ENCODE data around the gene CYB5D1.

CYB5D1 gene

GRCh38 chr17:7882068-7882467, 24.3 kb downstream of the CYB5D1 start:
- TF ChIP-seq, protein P1, sequence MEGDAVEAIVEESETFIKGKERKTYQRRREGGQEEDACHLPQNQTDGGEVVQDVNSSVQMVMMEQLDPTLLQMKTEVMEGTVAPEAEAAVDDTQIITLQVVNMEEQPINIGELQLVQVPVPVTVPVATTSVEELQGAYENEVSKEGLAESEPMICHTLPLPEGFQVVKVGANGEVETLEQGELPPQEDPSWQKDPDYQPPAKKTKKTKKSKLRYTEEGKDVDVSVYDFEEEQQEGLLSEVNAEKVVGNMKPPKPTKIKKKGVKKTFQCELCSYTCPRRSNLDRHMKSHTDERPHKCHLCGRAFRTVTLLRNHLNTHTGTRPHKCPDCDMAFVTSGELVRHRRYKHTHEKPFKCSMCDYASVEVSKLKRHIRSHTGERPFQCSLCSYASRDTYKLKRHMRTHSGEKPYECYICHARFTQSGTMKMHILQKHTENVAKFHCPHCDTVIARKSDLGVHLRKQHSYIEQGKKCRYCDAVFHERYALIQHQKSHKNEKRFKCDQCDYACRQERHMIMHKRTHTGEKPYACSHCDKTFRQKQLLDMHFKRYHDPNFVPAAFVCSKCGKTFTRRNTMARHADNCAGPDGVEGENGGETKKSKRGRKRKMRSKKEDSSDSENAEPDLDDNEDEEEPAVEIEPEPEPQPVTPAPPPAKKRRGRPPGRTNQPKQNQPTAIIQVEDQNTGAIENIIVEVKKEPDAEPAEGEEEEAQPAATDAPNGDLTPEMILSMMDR (IDR thresholded peaks at IDR 0.05; ENCODE audit: low read depth, low read length) = no peak
- TF ChIP-seq POLR2A (IDR thresholded peaks at IDR 0.05; ENCODE audit: extremely low read depth, insufficient read length) (no peak), MYC (IDR thresholded peaks at IDR 0.05; ENCODE audit: low read depth, low read length) (no peak), MAX (IDR thresholded peaks at IDR 0.05; ENCODE audit: low read depth, low read length) (no peak)
- H3K4me3 ChIP-seq (ENCODE audit: low read depth, low read length) = no peak overlapping the region
- DNase-seq (ENCODE audit: low read depth) = no peak

DNA sequence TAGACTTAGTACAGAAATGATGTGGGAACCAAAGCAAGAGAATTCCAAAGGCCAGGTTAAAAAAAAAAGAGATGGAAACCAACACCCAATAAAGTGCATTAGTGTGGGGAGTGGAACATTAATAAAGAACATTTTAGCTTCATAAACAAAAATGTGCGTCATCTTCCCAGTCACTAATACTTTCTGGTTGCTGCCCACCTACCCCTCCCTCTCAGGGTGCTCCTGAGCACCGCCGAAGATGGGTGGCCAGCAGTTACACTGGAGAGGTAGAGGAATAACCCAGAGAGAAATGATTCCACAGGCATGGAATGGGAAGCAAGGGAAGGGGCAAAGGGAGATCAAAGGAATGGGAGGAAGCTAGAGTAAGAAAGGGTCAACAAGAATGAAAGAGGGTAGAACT, 24.8 kb downstream of the CYB5D1 start:
- no peak for DNase-seq (ENCODE audit: low read depth)
- H3K4me3 ChIP-seq (ENCODE audit: low read depth, low read length) = no peak overlapping the region
- no peak for TF ChIP-seq POLR2A (IDR thresholded peaks at IDR 0.05; ENCODE audit: extremely low read depth, insufficient read length)
- TF ChIP-seq MYC (IDR thresholded peaks at IDR 0.05; ENCODE audit: low read depth, low read length) = no peak
- no peak for TF ChIP-seq MAX (IDR thresholded peaks at IDR 0.05; ENCODE audit: low read depth, low read length)
- TF ChIP-seq, protein P1 (IDR thresholded peaks at IDR 0.05; ENCODE audit: low read depth, low read length) = no peak

DNA sequence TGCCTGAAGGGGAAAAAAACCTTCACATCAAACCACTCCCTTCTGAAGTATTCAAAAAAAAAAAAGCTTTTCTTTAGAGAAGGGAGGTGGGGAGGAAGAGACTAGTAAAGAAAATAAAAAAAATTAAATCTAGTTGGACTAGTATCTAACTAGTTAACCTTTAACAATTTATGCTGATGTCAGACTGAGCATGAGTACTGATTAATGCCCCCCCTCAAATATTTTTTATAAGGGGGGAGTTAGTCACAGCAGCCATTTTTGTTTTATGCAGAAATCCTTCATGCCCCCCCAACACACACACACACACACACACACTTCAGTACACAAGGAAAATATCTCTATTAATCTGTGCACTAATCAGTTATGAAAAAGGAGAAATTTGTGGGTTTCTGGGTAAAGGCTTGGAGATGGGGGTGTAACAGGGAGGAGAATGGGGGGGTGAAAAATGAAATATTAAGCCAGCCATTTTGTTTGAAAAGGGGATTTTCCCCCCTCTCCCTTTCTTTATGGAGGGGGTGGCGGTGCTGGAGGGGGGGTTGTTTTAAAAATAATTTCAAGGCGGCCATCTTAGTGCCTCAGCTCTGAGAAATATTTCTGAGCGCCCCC, 26.1 kb downstream of the CYB5D1 start:
- H3K4me3 ChIP-seq (ENCODE audit: low read depth, low read length) = peak overlapping the region; percentile 16
- TF ChIP-seq POLR2A (IDR thresholded peaks at IDR 0.05; ENCODE audit: extremely low read depth, insufficient read length) (no peak), MAX (IDR thresholded peaks at IDR 0.05; ENCODE audit: low read depth, low read length) (no peak), MYC (IDR thresholded peaks at IDR 0.05; ENCODE audit: low read depth, low read length) (no peak)
- TF ChIP-seq, protein P1 (IDR thresholded peaks at IDR 0.05; ENCODE audit: low read depth, low read length) = no peak
- peak; percentile 8 for DNase-seq (ENCODE audit: low read depth)

- peak; percentile 43 for DNase-seq (ENCODE audit: low read depth)
- no peak for TF ChIP-seq MAX (IDR thresholded peaks at IDR 0.05; ENCODE audit: low read depth, low read length)
- TF ChIP-seq, protein P1 (IDR thresholded peaks at IDR 0.05; ENCODE audit: low read depth, low read length) = no peak
- no peak for TF ChIP-seq POLR2A (IDR thresholded peaks at IDR 0.05; ENCODE audit: extremely low read depth, insufficient read length)
- no peak for TF ChIP-seq MYC (IDR thresholded peaks at IDR 0.05; ENCODE audit: low read depth, low read length)
- H3K4me3 ChIP-seq (ENCODE audit: low read depth, low read length) = peak overlapping the region; percentile 49
Observed at GRCh38 chr17:7884581-7885366, 27.0 kb downstream of the CYB5D1 start.

- H3K4me3 ChIP-seq (ENCODE audit: low read depth, low read length) = peak overlapping the region; percentile 64
- TF ChIP-seq POLR2A (IDR thresholded peaks at IDR 0.05; ENCODE audit: extremely low read depth, insufficient read length) (peak; percentile 28), MYC (IDR thresholded peaks at IDR 0.05; ENCODE audit: low read depth, low read length) (0 out of 2 replicates have a peak, but pooled peaks have one; percentile 5), MAX (IDR thresholded peaks at IDR 0.05; ENCODE audit: low read depth, low read length) (0 out of 2 replicates have a peak, but pooled peaks have one; percentile 38)
- TF ChIP-seq, protein P1 (IDR thresholded peaks at IDR 0.05; ENCODE audit: low read depth, low read length) = no peak
- DNase-seq (ENCODE audit: low read depth) = peak; percentile 74
Observed at GRCh38 chr17:7885367-7886226, 27.8 kb downstream of the CYB5D1 start.

All from NB4 (cell line).